Small intestine (tissue), 7 donors: ENCODE data around the gene SPR. TPM values are rescaled to one million over a fixed set of nuclear protein-coding genes. Genes with fewer than 3 reads are reported as not detected.

ENCODE experiments used
- DNase-seq, 2 donors: peaks; one replicate each; pipeline versions ENCODE4 v3.0.0 to v3.0.0-alpha.2; 2013
- FAIRE-seq: peaks from 2 replicates; lab custom pipeline; 2012; peaks lifted over from hg19 to GRCh38; lab: Jason Lieb, UNC
- H3K27ac ChIP-seq, 3 donors: one replicate each; pipeline ENCODE4 v1.5.1; 2013; ENCODE audit warnings: low read length in 2 of 3, mild to moderate bottlenecking in 2 of 3, control low read depth in 1 of 3, inconsistent platforms in 1 of 3, low read depth in 1 of 3, moderate library complexity in 1 of 3
- H3K27me3 ChIP-seq, 3 donors: one replicate each; pipeline ENCODE4 v1.6.1; 2013; ENCODE audit warnings: low read length in 3 of 3, inconsistent platforms in 1 of 3; ENCODE audit not compliant: control insufficient read depth in 3 of 3, insufficient read depth in 3 of 3
- H3K36me3 ChIP-seq, 3 donors: one replicate each; pipeline ENCODE4 v1.6.1; 2013; ENCODE audit warnings: low read length in 3 of 3, inconsistent platforms in 1 of 3, low read depth in 1 of 3, mild to moderate bottlenecking in 1 of 3, moderate library complexity in 1 of 3; ENCODE audit not compliant: control insufficient read depth in 3 of 3, insufficient read depth in 2 of 3
- H3K4me1 ChIP-seq, 3 donors: one replicate each; pipeline ENCODE4 v1.6.1; 2013; ENCODE audit warnings: low read length in 2 of 3, inconsistent platforms in 1 of 3, low read depth in 1 of 3, mild to moderate bottlenecking in 1 of 3, moderate library complexity in 1 of 3; ENCODE audit not compliant: control insufficient read depth in 3 of 3, insufficient read depth in 2 of 3
- H3K4me3 ChIP-seq, 3 donors: one replicate each; pipeline ENCODE4 v1.5.1; 2013; ENCODE audit warnings: low read length in 3 of 3, control low read depth in 1 of 3, inconsistent platforms in 1 of 3, low read depth in 1 of 3, mild to moderate bottlenecking in 1 of 3, moderate library complexity in 1 of 3
- H3K9me3 ChIP-seq, 2 donors: one replicate each; pipeline ENCODE4 v1.6.1; 2013; ENCODE audit warnings: low read depth in 1 of 2, low read length in 1 of 2; ENCODE audit not compliant: control insufficient read depth in 2 of 2, insufficient read depth in 1 of 2
- WGBS, 3 donors: extraction: QIAGEN DNeasy Blood & Tissue Kit; methylation state at CpG; one replicate each; pipeline ENCODE4 v1.1.7; 2013; 5-methylcytosine and 5-hydroxymethylcytosine counted together
- polyA plus RNA-seq, 4 donors: library from polyadenylated mRNA; stranded (reverse) in 3 of 4; unstranded in 1 of 4; fragments of 200-250 nt in 3 of 4; fragments of 120-200 nt in 1 of 4; gene quantifications; one replicate each; pipeline versions ENCODE4 v1.2.1 to v1.2.3, GENCODE V29; 2013
- donor health status: healthy with polysubstance abuse.
- donor health status: control.
- donor health status: control.
- donor health status: Bipolar disorder and iron deficiency.
- donor health status: healthy.

SPR gene
- polyA plus RNA-seq, 4 donors: 40.6 to 50.0 (median 44.4) TPM

DNA sequence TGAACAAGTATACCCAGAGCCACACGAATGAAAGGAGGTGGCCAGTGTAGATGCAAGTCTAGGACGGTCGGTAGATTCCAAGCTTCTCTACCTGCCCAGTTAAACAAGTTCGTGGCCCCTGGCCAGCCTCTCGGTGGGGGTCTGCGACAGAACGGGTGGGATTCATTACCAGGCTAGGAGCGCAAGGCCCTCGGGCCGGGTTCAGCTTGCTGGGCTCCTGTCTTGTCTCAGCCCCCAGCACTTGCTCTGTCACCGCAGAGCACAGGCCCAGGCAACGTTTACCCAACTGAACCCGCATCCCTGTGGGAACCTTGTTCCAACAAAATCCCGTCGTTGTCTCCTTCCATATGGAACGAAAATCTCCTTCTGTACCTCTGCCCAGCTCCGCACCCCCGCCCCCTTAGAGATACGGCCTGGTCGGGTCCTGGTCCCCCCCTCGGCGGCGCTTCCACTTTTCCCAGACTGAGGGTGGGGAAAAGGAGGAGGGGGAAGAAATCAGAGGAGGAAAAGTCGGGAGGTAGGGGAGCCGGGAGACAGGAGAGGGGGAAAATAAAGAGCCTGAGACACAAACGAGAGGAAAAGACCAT, 28.2 kb downstream of the SPR start:
- H3K4me3 ChIP-seq: peak overlapping the region in 1 of 3 donors; percentile 63
- H3K27ac ChIP-seq: no peak overlapping the region
- peaks cover 0 to 4% of the 10 kb centered on the region in 2 donors for H3K9me3 ChIP-seq
- peaks cover under 1 to 28% (median 5%) of the 10 kb centered on the region in 3 donors for H3K4me1 ChIP-seq
- 1 to 5% (median 4%) methylated on average over 26 of the region's 26 CpGs for WGBS, 3 donors
- H3K36me3 ChIP-seq: no peaks in the 10 kb centered on the region
- FAIRE-seq: no peak
- DNase-seq: no peak
- H3K27me3 ChIP-seq: peaks cover 6 to 83% (median 53%) of the 10 kb centered on the region in 3 donors

DNA sequence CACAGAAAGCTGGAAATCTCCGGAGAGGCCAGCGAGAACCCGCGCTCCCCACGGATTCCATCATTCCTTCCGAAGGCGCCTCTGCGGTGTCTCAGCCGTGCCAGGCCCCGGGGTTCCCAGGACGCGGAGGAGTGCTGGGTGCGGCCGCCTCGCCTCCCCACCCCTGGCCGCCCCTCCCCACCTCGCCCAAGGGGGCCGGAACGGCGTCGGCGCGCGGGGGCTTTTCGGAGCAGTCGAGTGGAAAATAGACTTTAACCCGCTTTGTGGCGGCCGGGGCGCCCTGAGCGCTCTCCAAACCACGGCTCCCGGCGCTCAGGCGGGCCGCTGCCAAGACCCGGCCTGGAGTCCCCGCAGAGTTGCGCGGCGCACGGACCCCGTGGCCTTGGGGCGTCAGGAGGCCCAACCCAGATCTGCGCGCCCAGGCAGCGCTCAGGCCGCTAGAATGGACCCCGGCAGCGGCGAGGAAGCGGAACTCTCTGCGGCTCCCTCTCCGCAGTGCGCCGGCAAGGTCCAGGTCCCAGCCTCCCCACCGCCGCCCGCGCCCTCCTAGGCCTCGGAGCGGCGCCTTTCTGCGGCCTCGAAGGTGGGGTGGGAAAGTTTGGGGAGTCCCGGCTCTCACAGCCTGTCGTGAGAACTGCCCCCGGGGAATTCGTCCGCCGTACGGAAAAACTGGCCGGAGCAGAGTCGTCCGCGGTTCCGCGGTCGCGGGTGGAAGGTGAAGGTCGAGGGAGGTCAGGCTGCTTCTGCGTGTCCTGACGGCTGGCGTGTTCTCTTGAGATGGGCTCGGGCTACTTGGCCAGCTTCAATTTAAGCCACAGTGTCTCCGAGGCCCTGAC, 28.9 kb downstream of the SPR start:
- H3K4me3 ChIP-seq: peak overlapping the region in 2 of 3 donors; percentile 38 to 63
- peaks cover 7 to 85% (median 58%) of the 10 kb centered on the region in 3 donors for H3K27me3 ChIP-seq
- no peaks in the 10 kb centered on the region for H3K36me3 ChIP-seq
- FAIRE-seq: no peak
- H3K4me1 ChIP-seq: peaks cover 3 to 32% (median 5%) of the 10 kb centered on the region in 3 donors
- DNase-seq: peak; percentile 83 to 90
- WGBS, 3 donors: 1 to 2% (median 1%) methylated on average over 62 to 86 of the region's 86 CpGs
- H3K9me3 ChIP-seq: peaks cover 0 to 4% of the 10 kb centered on the region in 2 donors
- H3K27ac ChIP-seq: no peak overlapping the region

DNA sequence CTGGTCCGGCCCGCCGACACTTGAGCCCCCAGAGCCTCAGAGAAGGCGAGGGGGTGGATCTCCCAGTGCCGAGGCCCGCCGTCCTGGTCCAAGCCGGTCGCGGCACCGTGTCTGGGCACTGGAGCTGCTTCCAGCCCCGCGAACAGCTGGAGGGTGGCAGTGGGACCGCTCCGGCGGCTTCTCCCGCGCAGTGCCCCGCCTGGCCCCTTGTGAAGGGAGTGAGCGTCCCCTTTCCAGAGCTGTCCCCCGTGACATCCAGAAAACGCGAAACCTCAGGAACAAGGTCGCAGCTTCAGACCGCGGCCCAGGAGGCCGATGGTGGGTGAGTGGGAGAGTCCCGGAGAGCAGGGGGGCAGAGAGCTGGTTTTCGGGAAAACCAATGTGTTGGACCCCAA, 29.5 kb downstream of the SPR start:
- H3K27me3 ChIP-seq: peaks cover 7 to 87% (median 64%) of the 10 kb centered on the region in 3 donors
- FAIRE-seq (no peak), DNase-seq (no peak)

DNA sequence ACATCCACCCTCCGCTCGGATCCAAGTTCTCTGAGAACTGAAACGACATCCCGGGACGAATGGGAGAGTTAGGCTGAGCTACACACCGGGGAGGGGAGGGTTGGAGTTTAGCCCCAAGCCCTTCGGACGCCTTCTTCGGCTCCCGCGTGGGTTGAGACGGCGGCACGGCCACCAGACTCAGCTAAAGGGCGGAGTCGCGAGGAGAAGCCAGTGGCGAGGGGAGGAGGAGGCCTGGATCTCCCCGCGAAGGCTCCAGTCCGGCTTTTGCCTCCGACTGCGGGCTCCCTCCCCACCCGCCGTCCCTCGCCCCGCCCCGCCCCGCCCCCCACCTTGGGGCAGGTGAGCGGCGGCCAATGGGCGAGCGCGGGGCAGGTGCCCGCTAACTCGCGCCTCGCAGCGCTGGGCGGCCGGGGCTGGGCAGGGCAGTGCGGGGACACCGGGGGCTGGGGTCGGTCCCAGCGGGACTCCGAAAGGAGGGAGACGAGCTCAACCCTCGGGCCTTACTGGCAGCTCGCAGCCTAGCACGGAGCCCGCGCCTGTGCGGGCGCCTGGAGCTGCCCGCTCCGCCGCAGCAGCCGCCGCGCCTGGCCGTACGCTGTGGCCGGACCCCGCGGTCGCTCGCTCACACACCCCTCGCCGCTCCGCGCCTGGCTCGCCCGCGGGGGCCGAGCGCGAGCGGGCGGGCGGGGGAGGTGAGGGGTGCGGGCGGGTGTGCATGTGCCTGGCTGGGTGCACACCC, 30.1 kb downstream of the SPR start, which contains the start of gene EMX1:
Gene EMX1, plus strand, starts transcription at position 382 of the 739 bp plus-strand sequence. Its CDS starts 334 bp downstream, at position 716.
- 0 to 1% (median 1%) methylated on average over 37 to 82 of the region's 82 CpGs for WGBS, 3 donors
- DNase-seq (peak; percentile 87 to 89), FAIRE-seq (no peak)
- peaks cover 0 to 4% of the 10 kb centered on the region in 2 donors for H3K9me3 ChIP-seq
- H3K4me3 ChIP-seq: peak within 1 kb of the TSS in 2 of 3 donors; percentile 38 to 63
- H3K36me3 ChIP-seq: no peaks in the 10 kb centered on the region
- peak within 1 kb of the TSS in 1 of 3 donors; percentile 46 for H3K27ac ChIP-seq
- H3K27me3 ChIP-seq: peaks cover 7 to 87% (median 68%) of the 10 kb centered on the region in 3 donors
- H3K4me1 ChIP-seq: peaks cover 3 to 32% (median 5%) of the 10 kb centered on the region in 3 donors

More for the DNA sequence above, 29.5 kb downstream of the SPR start:
- H3K27ac ChIP-seq: peak overlapping the region in 1 of 3 donors; percentile 46
- peaks cover 0 to 4% of the 10 kb centered on the region in 2 donors for H3K9me3 ChIP-seq
- H3K36me3 ChIP-seq: no peaks in the 10 kb centered on the region
- WGBS, 3 donors: 2 to 5% (median 2%) methylated on average over 22 to 29 of the region's 29 CpGs
- peak overlapping the region in 2 of 3 donors; percentile 38 to 63 for H3K4me3 ChIP-seq
- H3K4me1 ChIP-seq: peaks cover 3 to 32% (median 5%) of the 10 kb centered on the region in 3 donors

GRCh38 chr2:72917877-72918553, 30.8 kb downstream of the SPR start:
- H3K9me3 ChIP-seq: peaks cover 0 to 4% of the 10 kb centered on the region in 2 donors
- H3K27me3 ChIP-seq: peaks cover 7 to 92% (median 74%) of the 10 kb centered on the region in 3 donors
- H3K4me1 ChIP-seq: peaks cover 3 to 32% (median 5%) of the 10 kb centered on the region in 3 donors
- FAIRE-seq (no peak), DNase-seq (peak in 1 of 2 donors; percentile 55)
- WGBS, 3 donors: 0 to 2% (median 1%) methylated on average over 67 to 89 of the region's 89 CpGs
- no peak overlapping the region for H3K27ac ChIP-seq
- peak overlapping the region in 1 of 3 donors; percentile 63 for H3K4me3 ChIP-seq
- H3K36me3 ChIP-seq: no peaks in the 10 kb centered on the region

DNA sequence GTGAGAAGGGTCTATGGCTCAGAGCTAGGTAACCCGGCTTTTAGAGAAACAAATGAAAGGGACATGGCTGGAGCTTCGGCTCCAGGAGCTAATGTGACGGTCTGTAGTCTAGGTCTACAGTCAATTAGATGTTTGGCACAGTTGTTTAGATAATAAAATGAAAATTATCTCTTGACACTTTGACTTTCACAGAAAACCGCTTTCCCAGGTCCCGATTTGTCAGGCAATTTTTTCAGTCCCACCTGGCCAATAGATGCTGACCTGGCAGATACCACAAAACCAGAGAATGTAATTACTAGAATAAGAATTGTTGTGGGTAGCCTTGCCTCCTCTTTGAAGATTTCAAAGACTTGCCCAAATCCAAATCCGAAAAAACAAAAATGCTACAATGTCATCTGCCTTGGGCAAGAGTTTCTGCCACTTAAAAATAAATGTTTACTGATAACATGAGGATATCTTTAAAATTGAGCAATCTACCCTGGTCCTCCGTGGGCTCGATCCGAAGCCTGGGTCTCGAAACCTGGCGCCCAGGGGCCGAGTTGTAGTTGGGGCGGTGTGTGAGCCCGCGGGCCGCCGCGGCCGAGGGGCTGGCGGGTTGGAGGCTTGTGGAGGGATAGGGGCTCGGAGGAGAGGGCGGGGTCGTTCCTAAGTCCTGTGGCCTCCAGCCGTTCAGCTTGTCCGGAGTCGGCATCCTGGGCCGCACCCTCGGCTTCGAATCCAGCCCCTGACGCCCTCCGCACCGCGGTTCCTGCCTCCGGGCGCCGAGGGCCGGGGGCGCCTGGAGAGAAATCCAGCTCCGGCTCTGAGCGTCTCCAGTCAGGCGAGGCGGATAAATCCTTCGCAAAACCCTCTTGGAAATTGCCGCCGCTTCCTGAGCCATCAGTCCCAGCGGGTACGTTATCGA, 32.5 kb downstream of the SPR start:
- H3K9me3 ChIP-seq: peaks cover 0 to 4% of the 10 kb centered on the region in 2 donors
- peak overlapping the region in 1 of 3 donors; percentile 5 for H3K4me3 ChIP-seq
- no peaks in the 10 kb centered on the region for H3K36me3 ChIP-seq
- peaks cover 3 to 41% (median 7%) of the 10 kb centered on the region in 3 donors for H3K4me1 ChIP-seq
- H3K27ac ChIP-seq: no peak overlapping the region
- DNase-seq: no peak
- FAIRE-seq: no peak
- WGBS, 3 donors: 5 to 6% (median 6%) methylated on average over 45 to 48 of the region's 48 CpGs
- H3K27me3 ChIP-seq: peaks cover 15 to 92% (median 77%) of the 10 kb centered on the region in 3 donors
